Peyer's patch (tissue), 4 donors: ENCODE results near the gene FIGN. TPM values are rescaled to one million over a fixed set of nuclear protein-coding genes. Genes with fewer than 3 reads are reported as not detected.

Source experiments
- DNase-seq, 3 donors: peaks; one replicate each; pipeline ENCODE4 v3.0.0-alpha.2; 2017 to 2019
- H3K27ac ChIP-seq, 4 donors: fragments of 200-600 bp; sonication (generic); one replicate each; pipeline ENCODE4 v1.5.1; 2016 to 2019
- H3K27me3 ChIP-seq, 2 donors: fragments of 200-600 bp; sonication (generic); one replicate each; pipeline ENCODE4 v1.5.1; 2019
- H3K36me3 ChIP-seq, 3 donors: fragments of 200-600 bp; sonication (generic); one replicate each; pipeline ENCODE4 v1.5.1; 2016 to 2019
- H3K4me1 ChIP-seq, 4 donors: fragments of 200-600 bp; sonication (generic); one replicate each; pipeline ENCODE4 v1.5.1; 2016 to 2019
- H3K4me3 ChIP-seq, 4 donors: fragments of 200-600 bp; sonication (generic); 1 replicate in 3 of 4; 2 replicates in 1 of 4; pipeline ENCODE4 v1.5.1; 2016 to 2019; ENCODE audit warnings: mild to moderate bottlenecking in 1 of 4
- H3K9me3 ChIP-seq, 4 donors: fragments of 200-600 bp; sonication (generic); one replicate each; pipeline ENCODE4 v1.5.1; 2016 to 2019; ENCODE audit warnings: mild to moderate bottlenecking in 1 of 4
- CTCF ChIP-seq, 6 experiments: fragments of 450-650 bp in 4 of 6; fragments of 200-600 bp in 2 of 6; sonication (generic) in 1 of 6; IDR thresholded peaks; one replicate each; pipeline ENCODE4 v1.5.1; 2017 to 2019; ENCODE audit warnings: antibody characterized with exemption in 6 of 6, mild to moderate bottlenecking in 3 of 6, moderate library complexity in 1 of 6
- POLR2A ChIP-seq, 2 donors: fragments of 450-650 bp; IDR thresholded peaks; one replicate each; pipeline ENCODE4 v1.5.1; 2017; ENCODE audit warnings: antibody characterized with exemption in 2 of 2, mild to moderate bottlenecking in 2 of 2, moderate library complexity in 2 of 2
- total RNA-seq, 4 donors: library from RNA; depleted of rRNA; stranded (reverse); fragments of >200 nt; gene quantifications; one replicate each; pipeline ENCODE4 v1.1.0, GENCODE V29; 2016

Gene FIGN
- total RNA-seq, 4 donors from 2014 or later: 0.53 to 8.3 (median 0.95) TPM

- no peak for DNase-seq
- no peak overlapping the region for H3K27ac ChIP-seq
- no peaks in the 10 kb centered on the region for H3K36me3 ChIP-seq
- H3K27me3 ChIP-seq: no peaks in the 10 kb centered on the region
- H3K4me3 ChIP-seq: no peak overlapping the region
- TF ChIP-seq CTCF (IDR thresholded peaks at IDR 0.05) (no peak), POLR2A (IDR thresholded peaks at IDR 0.05) (no peak)
- H3K9me3 ChIP-seq: no peaks in the 10 kb centered on the region
- no peaks in the 10 kb centered on the region for H3K4me1 ChIP-seq
Measured at GRCh38 chr2:163592954-163593622, 142.7 kb downstream of the FIGN start.

- Histone ChIP-seq H3K27me3 (no peaks in the 10 kb centered on the region), H3K27ac (no peak overlapping the region), H3K36me3 (no peaks in the 10 kb centered on the region), H3K9me3 (no peaks in the 10 kb centered on the region), H3K4me1 (no peaks in the 10 kb centered on the region), H3K4me3 (no peak overlapping the region)
- DNase-seq: no peak
- TF ChIP-seq POLR2A (IDR thresholded peaks at IDR 0.05) (no peak), CTCF (IDR thresholded peaks at IDR 0.05) (no peak)
Measured at GRCh38 chr2:163591461-163591860, 144.3 kb downstream of the FIGN start.

- H3K27ac ChIP-seq: no peak overlapping the region
- H3K27me3 ChIP-seq: no peaks in the 10 kb centered on the region
- H3K4me3 ChIP-seq: no peak overlapping the region
- TF ChIP-seq POLR2A (IDR thresholded peaks at IDR 0.05): no peak
- no peak for TF ChIP-seq CTCF (IDR thresholded peaks at IDR 0.05)
- DNase-seq: no peak
- H3K9me3 ChIP-seq: no peaks in the 10 kb centered on the region
- no peaks in the 10 kb centered on the region for H3K36me3 ChIP-seq
- H3K4me1 ChIP-seq: no peaks in the 10 kb centered on the region
Measured at GRCh38 chr2:163580757-163581156, 155.1 kb downstream of the FIGN start.

GRCh38 chr2:163574309-163574708, 161.5 kb downstream of the FIGN start:
- Histone ChIP-seq H3K27ac (no peak overlapping the region), H3K9me3 (no peaks in the 10 kb centered on the region), H3K36me3 (no peaks in the 10 kb centered on the region), H3K4me1 (no peaks in the 10 kb centered on the region), H3K27me3 (no peaks in the 10 kb centered on the region), H3K4me3 (no peak overlapping the region)
- no peak for TF ChIP-seq CTCF (IDR thresholded peaks at IDR 0.05)
- no peak for TF ChIP-seq POLR2A (IDR thresholded peaks at IDR 0.05)
- DNase-seq: no peak

- Histone ChIP-seq H3K36me3 (no peaks in the 10 kb centered on the region), H3K27me3 (no peaks in the 10 kb centered on the region), H3K4me1 (no peaks in the 10 kb centered on the region), H3K27ac (no peak overlapping the region), H3K9me3 (no peaks in the 10 kb centered on the region), H3K4me3 (no peak overlapping the region)
- no peak for DNase-seq
- no peak for TF ChIP-seq CTCF (IDR thresholded peaks at IDR 0.05)
- no peak for TF ChIP-seq POLR2A (IDR thresholded peaks at IDR 0.05)
Measured at GRCh38 chr2:163573652-163574051, 162.2 kb downstream of the FIGN start.

GRCh38 chr2:163572850-163573249, 163.0 kb downstream of the FIGN start:
- Histone ChIP-seq H3K4me3 (no peak overlapping the region), H3K36me3 (no peaks in the 10 kb centered on the region), H3K4me1 (no peaks in the 10 kb centered on the region), H3K27me3 (no peaks in the 10 kb centered on the region), H3K9me3 (no peaks in the 10 kb centered on the region), H3K27ac (no peak overlapping the region)
- no peak for DNase-seq
- TF ChIP-seq POLR2A (IDR thresholded peaks at IDR 0.05) (no peak), CTCF (IDR thresholded peaks at IDR 0.05) (no peak)
